8988T (cell line): ENCODE results near the gene ERBB4.

Source experiments
- DNase-seq: peaks from one replicate; pipeline ENCODE4 v3.0.0; 2011

ERBB4 gene

DNA sequence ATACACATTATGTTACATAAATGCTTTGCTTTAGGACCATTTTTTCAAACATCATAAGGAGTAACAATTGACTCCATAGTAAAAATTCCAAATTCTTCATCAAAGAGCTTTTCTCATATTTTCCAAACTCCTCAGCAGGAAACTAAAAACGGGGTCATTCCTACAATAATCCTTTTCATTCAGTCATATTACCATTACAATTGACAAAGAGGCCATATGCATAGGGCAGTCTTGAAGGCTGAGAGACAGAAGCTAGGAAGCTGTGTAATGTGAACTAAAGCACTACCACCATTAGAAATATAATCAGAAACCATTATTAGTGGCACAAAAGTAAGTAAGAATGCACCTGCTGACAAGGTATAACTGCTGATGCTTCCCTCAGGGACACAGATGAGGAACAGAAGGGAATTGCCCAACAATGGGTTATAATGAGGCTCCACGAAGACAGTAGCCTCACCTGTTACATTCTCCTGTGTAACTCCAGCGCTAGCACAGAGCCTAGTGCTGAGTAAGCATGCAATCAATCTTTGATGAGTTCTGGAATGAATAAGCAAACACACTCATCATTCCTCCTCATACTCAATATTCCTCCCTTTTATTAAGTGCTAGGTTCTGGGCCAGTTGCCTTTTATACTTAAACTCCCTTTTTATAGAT is 1039.9 kb downstream of the ERBB4 start:
- DNase-seq: no peak

GRCh38 chr2:211495339-211495738 is 1043.3 kb downstream of the ERBB4 start:
- DNase-seq: no peak

DNA sequence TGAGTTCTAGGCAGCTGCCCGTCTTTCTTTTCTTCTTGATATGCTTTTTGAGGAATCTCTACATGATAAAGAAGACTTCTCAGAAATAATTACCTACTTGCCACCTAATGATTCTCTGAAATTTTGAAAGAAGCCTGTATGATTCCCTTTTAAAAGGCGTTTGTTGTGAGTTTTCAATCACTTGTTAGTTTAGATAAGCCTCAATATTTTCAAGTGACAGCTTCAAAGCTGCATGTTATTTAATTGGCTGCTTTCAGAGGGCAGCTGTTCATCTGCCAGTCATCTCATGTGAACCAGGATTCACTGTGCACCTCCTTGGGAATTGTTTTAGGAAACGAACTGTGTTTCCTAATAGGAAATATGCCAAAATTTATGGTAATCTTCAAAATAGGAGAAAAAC is 1044.1 kb downstream of the ERBB4 start:
- no peak for DNase-seq

- no peak for DNase-seq
These were observed 1044.5 kb downstream of the ERBB4 start for GRCh38 chr2:211494085-211494484.

- no peak for DNase-seq
These were observed 1050.9 kb downstream of the ERBB4 start for GRCh38 chr2:211487733-211488132.

GRCh38 chr2:211479536-211480150 is 1059.0 kb downstream of the ERBB4 start:
- DNase-seq: no peak

DNA sequence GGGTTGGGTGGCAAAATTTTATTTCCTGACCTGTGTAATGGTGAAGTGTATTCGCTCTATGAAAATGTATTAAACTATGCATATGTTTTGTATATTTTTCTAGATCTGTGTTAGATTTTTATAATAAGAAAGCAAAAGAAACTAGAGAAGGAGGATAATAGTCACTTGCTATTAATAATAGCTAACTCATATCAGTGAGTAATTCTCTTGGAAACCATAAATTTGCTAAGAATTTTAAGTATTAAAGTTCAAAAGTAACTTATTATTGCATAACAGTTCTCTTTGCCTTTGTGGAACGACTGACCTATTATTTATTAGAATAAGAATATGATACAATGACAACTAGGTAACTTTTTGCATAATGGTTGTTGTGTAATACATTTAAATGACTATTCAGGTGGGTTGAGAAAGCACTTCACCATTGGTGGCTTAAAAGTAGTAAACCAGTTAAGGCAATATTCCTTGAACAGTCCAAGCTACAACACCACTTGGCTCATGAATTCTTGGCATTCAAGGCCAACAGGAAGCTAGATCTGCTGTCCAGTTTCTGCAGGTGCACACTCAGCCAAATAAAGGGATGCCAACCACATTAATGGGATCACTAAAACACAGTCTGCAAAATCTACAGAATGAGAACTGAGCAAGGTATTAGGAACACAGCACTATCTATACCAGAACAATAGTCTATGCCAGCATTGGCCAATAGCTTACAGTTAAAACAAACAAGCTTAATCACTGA is 1060.9 kb downstream of the ERBB4 start:
- no peak for DNase-seq

DNA sequence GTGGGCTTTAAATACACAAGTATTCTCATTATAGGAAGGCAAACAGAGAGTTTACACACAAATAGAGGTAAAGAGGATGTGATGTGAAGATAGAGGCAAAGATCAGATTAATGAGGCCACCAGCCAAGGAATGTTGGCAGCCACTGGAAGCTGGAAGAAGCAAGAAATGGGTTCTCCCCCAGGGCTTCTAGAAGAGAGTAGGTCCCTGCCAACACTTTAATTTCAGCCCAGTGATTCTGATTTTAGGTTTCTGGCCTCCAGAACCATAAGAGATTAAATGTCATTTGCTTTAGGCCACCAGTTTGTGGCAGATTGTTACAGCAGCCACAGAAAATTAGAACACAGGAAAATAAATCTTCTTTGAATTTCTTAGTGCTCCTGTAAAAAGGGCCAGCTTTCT is 1065.5 kb downstream of the ERBB4 start:
- no peak for DNase-seq

- no peak for DNase-seq
These were observed 1068.9 kb downstream of the ERBB4 start for GRCh38 chr2:211469664-211470059.

GRCh38 chr2:211468877-211469663 is 1069.5 kb downstream of the ERBB4 start:
- no peak for DNase-seq

DNA sequence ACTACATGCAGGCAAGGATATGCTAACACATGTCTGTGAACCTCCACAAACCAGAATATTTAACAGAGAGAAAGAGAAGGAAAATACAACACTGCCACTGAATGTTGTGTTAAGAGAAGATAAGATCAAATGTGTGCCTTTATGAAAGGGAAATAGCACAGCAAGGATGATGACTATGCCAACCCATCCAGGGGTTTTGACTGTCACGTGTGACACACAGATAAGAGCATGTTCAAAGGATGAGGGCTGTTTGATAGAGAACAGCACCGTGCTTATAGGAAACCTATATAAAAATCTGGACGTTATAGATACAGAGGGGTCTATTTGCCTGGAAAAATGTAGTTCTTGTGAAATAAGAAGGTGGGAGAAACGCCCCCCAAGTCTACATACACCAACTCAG is 1070.4 kb downstream of the ERBB4 start:
- no peak for DNase-seq

DNA sequence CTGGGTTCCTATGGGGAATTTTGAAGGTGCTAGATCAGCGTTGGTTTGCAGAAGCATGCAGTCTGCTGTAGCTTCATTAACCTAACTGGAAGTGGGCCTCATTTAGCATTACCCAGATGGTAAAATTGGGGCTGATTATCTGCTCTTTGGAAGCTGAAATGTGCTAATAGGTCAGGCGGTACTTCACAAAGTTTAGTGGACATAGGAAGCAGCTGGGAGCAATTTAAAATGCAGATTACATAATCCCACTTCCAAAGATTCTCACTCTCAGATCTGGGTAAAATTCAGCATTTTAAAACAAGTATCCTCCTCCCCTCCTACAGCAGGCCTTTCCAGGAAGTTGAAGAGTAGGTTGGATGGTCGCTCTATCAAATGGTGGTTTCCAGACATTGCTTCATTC is 1075.2 kb downstream of the ERBB4 start:
- DNase-seq: no peak

- no peak for DNase-seq
These were observed 1079.6 kb downstream of the ERBB4 start for GRCh38 chr2:211458974-211459373.

- DNase-seq: no peak
These were observed 1081.3 kb downstream of the ERBB4 start for GRCh38 chr2:211457325-211457724.

GRCh38 chr2:211455216-211455841 is 1083.3 kb downstream of the ERBB4 start:
- no peak for DNase-seq

DNA sequence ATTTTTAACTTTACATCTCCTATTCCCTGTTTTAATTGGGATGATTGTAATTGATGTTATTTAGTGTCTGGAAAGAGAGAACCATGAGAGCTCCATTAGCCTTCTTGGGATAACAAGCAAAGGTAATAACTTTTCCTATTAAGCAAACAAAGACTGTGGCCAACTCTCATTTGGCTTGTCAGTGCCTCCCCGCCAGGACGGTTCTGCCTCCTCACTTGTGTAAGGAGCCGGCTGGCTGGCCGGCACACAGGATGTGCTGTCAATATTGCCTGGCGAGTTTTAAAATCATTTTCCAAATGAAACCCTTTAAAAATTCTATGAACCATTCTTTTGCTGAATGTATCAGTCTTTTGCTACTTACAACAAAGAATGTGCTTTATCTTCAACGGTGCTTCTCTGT is 1083.9 kb downstream of the ERBB4 start:
- DNase-seq: no peak

DNA sequence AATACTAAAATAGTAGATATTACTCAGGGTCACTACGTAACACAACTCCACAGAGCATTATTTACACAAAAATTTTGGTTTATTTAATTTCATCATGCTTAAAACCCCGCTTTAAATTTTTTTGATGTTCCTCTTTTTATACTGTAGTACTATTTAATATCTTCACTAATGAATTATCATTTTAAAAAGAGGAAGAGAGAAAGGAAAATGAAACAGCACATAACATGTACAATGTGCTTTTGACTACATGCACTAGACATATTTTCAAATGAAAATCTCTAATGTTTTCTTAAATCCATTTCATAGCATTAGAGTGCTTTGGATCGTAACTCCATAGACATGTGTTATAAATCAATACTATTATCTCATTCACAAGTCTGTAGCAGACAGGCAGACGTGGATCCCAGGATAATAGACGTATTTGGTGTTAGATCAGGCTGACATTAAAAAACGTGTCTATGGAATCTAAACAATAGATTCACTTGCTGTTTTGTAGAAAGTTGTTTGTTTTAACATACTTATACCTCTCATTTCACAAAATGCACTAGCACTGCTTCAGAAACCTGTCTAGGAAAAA is 1085.2 kb downstream of the ERBB4 start:
- DNase-seq: no peak

DNA sequence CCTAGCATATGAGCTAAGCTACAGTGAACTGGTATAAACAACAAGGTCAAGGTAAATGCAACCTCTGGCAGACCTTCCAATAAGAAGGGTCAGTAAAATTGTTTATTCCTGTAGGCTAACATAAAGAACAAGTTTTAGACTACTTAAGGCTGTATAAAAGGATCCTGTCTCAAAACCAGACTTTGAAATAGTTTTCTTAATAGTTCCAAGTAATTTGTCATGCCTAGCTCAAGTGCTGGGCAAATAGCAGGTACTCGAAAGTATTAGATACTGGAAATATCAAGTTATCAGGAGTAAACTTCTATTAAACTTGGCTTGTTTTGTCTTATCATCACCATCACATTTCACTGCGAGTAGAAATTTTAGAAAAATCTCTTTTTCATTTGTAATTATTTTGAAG is 1087.0 kb downstream of the ERBB4 start:
- DNase-seq: no peak

DNA sequence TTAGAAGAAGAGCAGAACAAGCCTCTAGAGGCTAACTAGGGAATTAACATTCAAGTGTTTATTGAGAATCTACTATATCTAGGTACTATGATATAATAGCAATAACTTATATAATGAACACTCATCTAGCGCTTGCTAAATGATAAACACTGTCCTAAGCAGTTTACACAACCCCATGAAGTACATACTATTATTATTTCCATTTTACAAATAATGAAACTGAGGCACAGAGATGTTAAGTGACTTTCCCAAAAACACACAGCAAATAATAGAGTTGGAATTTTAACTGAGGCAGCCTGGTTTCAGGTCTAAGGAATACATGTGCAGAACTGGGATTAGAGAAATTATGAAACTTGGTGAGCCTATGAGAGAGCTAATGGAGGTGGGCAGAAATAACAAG is 1088.8 kb downstream of the ERBB4 start:
- DNase-seq: no peak

DNA sequence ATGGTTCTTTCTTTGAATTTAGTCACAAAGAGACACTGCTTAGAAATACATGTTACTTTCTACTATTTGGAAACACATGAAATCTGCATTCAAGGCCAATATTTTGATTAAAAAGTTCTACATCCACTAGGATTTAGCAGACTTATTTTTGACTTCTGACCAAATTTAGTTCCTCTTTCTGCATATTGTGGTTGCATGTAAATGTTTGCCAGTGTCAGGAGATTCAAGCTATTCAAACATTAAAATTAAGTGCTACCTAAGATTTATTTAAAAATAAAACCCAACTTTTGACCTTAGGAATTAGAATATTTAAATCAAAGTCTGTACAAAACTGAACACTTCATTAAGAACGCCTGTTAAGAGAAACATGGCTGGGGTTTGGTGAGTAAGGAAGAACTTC is 1091.1 kb downstream of the ERBB4 start:
- no peak for DNase-seq

DNA sequence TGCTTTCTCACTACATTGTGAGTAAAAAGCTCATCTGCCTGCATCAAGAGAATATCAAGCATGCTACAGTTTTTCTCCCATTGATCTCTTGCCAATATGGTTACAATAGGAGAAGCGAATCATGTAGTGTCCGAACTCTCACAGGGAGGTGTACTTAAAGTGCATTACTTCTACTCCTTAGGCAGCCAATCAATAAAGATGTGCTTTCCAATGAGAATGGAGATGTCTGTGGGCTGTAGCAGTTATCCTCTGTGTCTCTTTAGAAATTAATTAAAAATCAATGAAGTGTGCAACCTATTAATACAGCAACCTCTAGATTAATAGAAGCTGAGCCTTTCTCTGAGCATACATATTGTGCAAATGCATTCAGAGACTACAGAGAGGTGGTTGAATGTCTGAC is 1098.5 kb downstream of the ERBB4 start:
- DNase-seq: no peak

DNA sequence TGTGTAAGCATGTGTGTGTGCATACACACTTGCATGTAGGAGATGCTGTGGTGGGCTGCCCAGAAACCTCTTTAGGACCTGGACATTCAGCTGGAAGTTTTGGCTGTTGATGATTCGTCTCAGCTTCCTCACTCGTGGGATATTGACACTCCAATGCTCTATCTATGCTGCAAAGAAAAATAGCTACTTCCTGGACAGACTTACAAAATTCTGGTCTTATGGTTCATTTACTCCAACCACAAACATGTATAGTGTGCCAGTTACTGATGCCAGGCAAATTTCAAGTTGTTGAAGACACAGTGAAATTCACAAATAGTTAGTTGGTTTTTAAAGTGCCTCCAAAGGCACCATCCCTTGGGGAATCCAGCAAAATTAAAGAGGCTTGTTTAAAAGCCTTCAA is 1099.6 kb downstream of the ERBB4 start:
- no peak for DNase-seq

- no peak for DNase-seq
These were observed 1101.2 kb downstream of the ERBB4 start for GRCh38 chr2:211437396-211437795.
